ENCODE measurements around the gene MYO9A. TPM values are rescaled to one million over a fixed set of nuclear protein-coding genes. Genes with fewer than 3 reads are reported as not detected.

Gene MYO9A
- polyA plus RNA-seq, 1 experiment, result 15.2 TPM

GRCh38 chr15:71781965-71782265 lies 336.0 kb downstream of the MYO9A start:
- Histone ChIP-seq H3K27ac (ENCODE audit: low read depth, low read length) (no peak overlapping the region), H3K27me3 (ENCODE audit: control insufficient read depth, insufficient read depth, low read length) (no peaks in the 10 kb centered on the region), H3K9me3 (ENCODE audit: control insufficient read depth, insufficient read depth, low read length) (no peaks in the 10 kb centered on the region; the same call in 1 of the 2 replicates), H3K4me3 (ENCODE audit: low read depth, low read length) (no peak overlapping the region)
- TF ChIP-seq, protein P1, sequence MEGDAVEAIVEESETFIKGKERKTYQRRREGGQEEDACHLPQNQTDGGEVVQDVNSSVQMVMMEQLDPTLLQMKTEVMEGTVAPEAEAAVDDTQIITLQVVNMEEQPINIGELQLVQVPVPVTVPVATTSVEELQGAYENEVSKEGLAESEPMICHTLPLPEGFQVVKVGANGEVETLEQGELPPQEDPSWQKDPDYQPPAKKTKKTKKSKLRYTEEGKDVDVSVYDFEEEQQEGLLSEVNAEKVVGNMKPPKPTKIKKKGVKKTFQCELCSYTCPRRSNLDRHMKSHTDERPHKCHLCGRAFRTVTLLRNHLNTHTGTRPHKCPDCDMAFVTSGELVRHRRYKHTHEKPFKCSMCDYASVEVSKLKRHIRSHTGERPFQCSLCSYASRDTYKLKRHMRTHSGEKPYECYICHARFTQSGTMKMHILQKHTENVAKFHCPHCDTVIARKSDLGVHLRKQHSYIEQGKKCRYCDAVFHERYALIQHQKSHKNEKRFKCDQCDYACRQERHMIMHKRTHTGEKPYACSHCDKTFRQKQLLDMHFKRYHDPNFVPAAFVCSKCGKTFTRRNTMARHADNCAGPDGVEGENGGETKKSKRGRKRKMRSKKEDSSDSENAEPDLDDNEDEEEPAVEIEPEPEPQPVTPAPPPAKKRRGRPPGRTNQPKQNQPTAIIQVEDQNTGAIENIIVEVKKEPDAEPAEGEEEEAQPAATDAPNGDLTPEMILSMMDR (IDR thresholded peaks at IDR 0.05; ENCODE audit: low read depth, low read length), result no peak
- ChIA-PET CTCF (interaction anchor here (0.6 to 3.6 kb wide), 6 partner anchors 9 to 374 kb away, joined by 3 to 24 read pairs (median 9); no protein-coding TSS in a partner anchor), POLR2A (interaction anchor here (0.5 kb wide), 1 partner anchor 12 kb away, joined by 3 read pairs; no protein-coding TSS in a partner anchor)
- DNase-seq (ENCODE audit: low read depth, low spot score), result no peak

GRCh38 chr15:71781179-71781964 lies 336.6 kb downstream of the MYO9A start:
- TF ChIP-seq, protein P1 (IDR thresholded peaks at IDR 0.05; ENCODE audit: low read depth, low read length), result no peak
- Histone ChIP-seq H3K27me3 (ENCODE audit: control insufficient read depth, insufficient read depth, low read length) (no peaks in the 10 kb centered on the region), H3K9me3 (ENCODE audit: control insufficient read depth, insufficient read depth, low read length) (no peaks in the 10 kb centered on the region; the same call in 1 of the 2 replicates), H3K4me3 (ENCODE audit: low read depth, low read length) (no peak overlapping the region), H3K27ac (ENCODE audit: low read depth, low read length) (no peak overlapping the region)
- ChIA-PET CTCF (interaction anchor here (0.6 to 3.6 kb wide), 9 partner anchors 8 to 535 kb away, joined by 3 to 24 read pairs (median 4); no protein-coding TSS in a partner anchor), POLR2A (interaction anchor here (0.5 kb wide), 1 partner anchor 11 kb away, joined by 3 read pairs; no protein-coding TSS in a partner anchor)
- no peak for DNase-seq (ENCODE audit: low read depth, low spot score)

DNA sequence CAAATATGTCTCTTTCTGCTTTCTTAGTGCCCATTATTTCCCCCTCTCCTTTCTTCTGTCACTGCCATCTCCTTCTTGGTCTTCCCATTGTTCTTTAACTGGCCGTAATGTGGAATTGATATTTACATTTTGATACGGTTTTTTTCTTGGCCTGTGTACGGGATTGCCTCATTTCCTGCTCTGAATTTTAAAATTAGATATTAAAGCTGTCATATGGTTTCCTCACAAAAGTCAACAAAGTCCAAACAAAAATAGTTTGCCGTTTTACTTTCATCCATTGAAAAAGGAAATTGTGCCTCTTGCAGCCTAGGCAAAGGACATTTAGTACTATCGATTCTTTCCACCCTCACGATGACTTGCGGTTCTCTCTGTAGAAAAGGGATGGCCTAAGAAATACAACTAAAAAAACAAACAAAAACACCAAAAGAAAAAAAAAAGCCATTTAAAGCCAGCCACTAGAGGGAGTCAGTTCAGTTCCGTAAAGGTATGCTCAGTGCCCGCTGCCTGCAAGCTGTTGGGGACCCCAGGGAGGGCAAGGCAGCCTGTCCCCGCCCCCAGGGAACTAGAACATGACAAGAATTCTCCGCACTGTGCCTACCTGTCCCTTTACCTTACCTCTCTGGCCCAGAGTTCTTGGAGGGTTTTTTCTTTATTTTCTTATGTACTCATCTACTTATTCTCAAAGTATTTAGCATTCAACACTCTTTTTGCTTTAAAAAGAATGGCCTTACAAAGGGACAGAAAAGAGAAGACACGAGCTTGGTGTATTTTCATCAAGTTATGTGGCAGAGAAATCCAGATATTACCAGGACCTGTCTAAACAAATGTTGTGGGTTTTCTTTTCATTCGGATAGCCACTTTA lies 337.6 kb downstream of the MYO9A start:
- POLR2A ChIA-PET, result interaction anchor here (0.5 kb wide), 1 partner anchor 98 kb away, joined by 6 read pairs; no protein-coding TSS in a partner anchor

DNA sequence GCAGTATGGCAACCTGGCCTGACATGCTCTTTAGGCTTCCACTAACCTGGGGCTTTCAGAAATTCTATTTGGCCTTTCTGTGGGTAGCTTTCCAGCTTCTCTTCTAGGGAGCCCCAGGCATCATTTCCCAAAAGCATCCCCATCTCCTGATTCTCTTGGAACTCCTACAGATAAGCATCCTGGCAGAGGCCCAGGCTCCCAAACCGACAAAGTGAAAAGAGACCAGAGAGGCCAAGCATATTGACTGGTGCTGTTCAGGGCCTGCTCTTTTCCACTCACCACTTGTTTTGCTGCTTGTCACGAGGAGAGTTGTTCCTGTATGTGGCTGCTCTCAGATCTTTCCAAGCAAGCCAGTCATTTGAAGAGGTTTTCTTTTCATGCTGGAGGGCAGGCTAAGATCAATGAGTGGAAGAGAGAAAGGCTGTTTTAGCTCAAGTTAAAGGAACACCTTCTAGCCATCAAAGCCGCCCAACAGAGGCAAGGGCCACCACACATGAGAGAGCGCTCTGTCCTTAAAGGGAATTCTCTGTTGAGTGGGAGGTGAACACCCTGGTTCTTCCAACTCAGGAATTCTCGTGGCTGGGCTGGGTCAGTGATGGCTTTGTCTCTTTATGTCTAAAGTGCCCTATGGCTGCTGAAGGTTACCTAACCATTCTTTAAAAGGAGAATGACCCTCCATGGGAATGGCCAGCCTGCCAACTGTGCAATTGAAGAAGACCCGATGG lies 338.7 kb downstream of the MYO9A start:
- CTCF ChIA-PET, result interaction anchor here (0.6 to 3.6 kb wide), 7 partner anchors 9 to 82 kb away, joined by 3 to 24 read pairs (median 6); no protein-coding TSS in a partner anchor

More for the DNA sequence above, 337.6 kb downstream of the MYO9A start:
- Histone ChIP-seq H3K9me3 (ENCODE audit: control insufficient read depth, insufficient read depth, low read length) (no peaks in the 10 kb centered on the region; the same call in 1 of the 2 replicates), H3K27me3 (ENCODE audit: control insufficient read depth, insufficient read depth, low read length) (no peaks in the 10 kb centered on the region), H3K27ac (ENCODE audit: low read depth, low read length) (no peak overlapping the region), H3K4me3 (ENCODE audit: low read depth, low read length) (no peak overlapping the region)
- TF ChIP-seq, protein P1 (IDR thresholded peaks at IDR 0.05; ENCODE audit: low read depth, low read length), result peak; percentile 82
- DNase-seq (ENCODE audit: low read depth, low spot score), result no peak
- CTCF ChIA-PET, result interaction anchor here (0.6 to 3.6 kb wide), 13 partner anchors 8 to 534 kb away, joined by 3 to 24 read pairs (median 5); no protein-coding TSS in a partner anchor

More for the DNA sequence above, 338.7 kb downstream of the MYO9A start:
- no peak for DNase-seq (ENCODE audit: low read depth, low spot score)
- TF ChIP-seq, protein P1 (IDR thresholded peaks at IDR 0.05; ENCODE audit: low read depth, low read length), result no peak
- H3K27me3 ChIP-seq (ENCODE audit: control insufficient read depth, insufficient read depth, low read length), result no peaks in the 10 kb centered on the region
- no peaks in the 10 kb centered on the region; the same call in 1 of the 2 replicates for H3K9me3 ChIP-seq (ENCODE audit: control insufficient read depth, insufficient read depth, low read length)
- no peak overlapping the region for H3K4me3 ChIP-seq (ENCODE audit: low read depth, low read length)
- POLR2A ChIA-PET, result no interaction called here
- no peak overlapping the region for H3K27ac ChIP-seq (ENCODE audit: low read depth, low read length)

All from AG04450 (cell line).